HG02970 (cell line): ENCODE results near the gene FOXJ1.

Experiments
- ATAC-seq: cut with Tn5 transposase; IDR thresholded peaks from one replicate; pipeline ENCODE4 v1.9.1; 2021; ENCODE audit warnings: mild to moderate bottlenecking, moderate library complexity, moderate number of reproducible peaks; ENCODE audit not compliant: unreplicated experiment, low FRiP score

The FOXJ1 gene

GRCh38 chr17:76097716-76098295 lies 43.2 kb downstream of the FOXJ1 start:
- no peak for ATAC-seq

DNA sequence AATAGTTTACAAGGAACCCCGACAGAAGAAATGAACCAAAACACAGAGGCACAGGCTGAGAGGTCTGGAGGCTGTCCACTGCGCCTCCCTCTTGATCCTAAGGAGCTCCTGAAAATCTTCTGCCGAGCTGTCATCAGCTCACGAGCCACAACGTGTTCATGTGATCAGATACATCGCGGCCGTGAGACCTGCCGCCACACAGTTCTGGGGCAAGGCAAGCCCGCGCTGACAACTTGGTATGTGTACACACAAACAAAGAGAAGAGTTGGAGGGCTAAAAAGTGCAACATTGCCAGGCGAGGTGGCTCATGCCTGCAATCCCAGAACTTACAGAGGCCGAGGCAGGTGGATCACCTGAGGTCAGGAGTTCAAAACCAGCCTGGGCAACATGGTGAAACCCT lies 45.1 kb downstream of the FOXJ1 start:
- ATAC-seq: no peak

DNA sequence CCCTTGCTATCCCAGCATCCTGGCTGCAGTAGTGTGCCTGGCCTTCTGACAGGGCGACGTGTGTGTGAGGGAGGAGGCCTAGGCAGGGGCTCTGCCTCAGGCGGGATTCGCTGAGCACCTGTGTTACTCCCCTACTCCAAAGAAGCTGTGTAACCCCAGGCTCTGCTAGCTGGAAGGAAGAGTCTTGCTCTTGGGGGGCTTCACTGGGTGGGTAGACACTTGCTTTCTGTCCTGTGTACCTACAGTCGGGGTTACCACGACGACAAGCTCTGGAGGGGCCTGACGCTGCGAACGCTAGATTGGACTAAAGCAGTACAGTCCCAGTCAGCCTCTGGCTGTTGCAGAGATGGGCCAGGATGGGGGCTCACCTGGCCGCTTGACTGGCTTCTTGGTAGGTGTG lies 47.0 kb downstream of the FOXJ1 start:
- ATAC-seq: no peak

GRCh38 chr17:76092526-76093413 lies 48.3 kb downstream of the FOXJ1 start:
- ATAC-seq: no peak

DNA sequence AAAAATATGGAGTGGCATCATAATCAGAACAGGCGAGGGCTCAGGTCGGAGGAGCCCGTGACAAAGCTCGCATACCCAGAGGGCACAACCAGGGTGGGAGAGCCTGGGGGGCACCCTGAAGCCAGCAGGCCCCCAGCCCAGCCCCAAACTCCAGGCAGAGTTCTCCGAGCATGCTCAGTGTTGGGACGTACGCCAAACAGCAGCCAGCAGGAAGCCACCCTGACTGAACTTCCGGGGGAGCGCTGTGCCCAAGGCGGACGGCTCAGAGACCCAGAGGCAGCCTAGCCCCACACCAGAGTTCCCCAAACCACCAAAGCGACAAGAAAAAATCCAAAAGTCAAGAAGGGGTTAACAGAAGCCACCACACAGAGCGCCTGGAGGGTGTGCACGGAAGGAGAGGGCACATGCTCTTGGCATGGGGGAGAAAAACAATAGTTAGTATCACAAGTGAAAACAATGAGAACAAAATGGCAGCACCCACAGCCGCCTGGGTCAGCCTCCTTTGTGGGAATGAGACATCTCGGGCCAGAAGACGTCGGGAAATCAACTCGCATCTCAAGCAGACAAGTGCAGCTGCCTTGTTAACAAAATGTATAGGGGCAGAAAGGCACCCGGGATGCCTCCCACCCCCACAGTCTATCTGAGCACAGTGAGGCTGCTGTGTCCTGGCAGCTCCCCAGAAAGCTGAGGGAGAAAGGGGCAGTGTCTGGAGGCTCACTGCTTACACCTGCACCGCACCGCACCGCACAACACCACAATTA lies 49.3 kb downstream of the FOXJ1 start:
- no peak for ATAC-seq

DNA sequence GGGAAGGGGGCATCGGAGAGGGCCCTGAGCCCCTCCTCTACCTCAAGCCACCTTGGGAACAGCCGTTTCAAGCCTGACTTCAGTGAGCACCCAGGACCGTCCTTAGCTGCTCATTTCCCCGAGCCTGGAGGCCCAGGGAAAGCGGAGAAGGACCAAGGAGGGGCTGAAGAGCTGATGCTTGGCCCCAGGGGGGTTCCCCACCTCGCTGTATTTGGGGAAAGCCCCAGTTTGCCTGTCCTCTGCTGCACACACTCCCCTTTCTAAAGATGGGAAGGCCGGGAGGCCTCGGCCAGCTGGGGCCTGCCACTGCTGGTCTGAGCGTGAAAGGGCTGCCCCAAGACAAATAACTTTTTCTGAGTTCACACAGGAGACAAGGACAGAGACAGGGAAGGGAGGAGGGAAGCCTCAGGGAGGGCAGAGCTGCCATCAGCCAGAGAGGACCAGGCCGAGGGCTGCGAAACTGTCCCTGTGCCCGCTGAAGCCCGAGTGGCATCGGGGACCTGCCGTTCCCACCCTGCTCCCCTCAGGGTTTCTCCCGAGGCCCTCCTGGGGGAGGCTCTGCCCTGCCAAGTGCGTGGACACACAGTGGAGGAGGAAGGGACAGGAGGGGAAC lies 50.4 kb downstream of the FOXJ1 start:
- ATAC-seq: no peak

GRCh38 chr17:76089680-76090516 lies 51.1 kb downstream of the FOXJ1 start:
- no peak for ATAC-seq

DNA sequence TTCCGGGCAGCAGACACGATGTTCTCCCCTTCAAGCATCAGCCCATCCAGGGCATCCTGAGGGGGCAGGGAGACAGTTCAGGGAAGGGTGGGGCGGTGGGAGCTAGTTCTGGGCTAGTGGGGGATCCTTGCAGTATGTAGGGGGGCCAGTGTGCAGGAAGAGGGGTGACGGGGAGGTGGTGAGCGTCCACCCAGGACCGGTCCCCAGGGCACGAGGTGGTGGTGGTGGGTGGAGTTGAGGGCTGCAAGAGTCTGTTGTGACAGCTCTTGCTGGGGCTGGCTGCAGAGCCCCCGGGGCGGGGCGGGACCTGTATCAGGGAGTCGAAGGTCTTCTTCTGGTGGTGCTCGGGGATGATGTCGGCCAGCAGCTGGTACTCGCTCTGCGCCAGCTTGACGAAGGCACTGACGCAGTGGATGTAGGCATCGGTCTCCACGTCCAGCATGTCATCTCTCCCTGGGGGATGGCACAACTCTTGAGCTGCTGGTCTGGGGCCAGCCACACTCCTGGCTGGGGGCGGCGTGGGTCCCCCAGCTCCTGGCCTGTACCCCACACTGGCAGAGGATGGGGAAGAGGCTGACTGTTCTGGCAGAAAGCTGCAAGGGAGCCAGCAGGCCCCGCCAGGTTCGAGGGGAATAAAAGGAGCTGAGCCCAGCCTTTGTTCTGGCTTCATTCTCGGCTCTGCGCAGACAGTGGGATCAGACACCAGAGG lies 52.0 kb downstream of the FOXJ1 start:
- no peak for ATAC-seq

DNA sequence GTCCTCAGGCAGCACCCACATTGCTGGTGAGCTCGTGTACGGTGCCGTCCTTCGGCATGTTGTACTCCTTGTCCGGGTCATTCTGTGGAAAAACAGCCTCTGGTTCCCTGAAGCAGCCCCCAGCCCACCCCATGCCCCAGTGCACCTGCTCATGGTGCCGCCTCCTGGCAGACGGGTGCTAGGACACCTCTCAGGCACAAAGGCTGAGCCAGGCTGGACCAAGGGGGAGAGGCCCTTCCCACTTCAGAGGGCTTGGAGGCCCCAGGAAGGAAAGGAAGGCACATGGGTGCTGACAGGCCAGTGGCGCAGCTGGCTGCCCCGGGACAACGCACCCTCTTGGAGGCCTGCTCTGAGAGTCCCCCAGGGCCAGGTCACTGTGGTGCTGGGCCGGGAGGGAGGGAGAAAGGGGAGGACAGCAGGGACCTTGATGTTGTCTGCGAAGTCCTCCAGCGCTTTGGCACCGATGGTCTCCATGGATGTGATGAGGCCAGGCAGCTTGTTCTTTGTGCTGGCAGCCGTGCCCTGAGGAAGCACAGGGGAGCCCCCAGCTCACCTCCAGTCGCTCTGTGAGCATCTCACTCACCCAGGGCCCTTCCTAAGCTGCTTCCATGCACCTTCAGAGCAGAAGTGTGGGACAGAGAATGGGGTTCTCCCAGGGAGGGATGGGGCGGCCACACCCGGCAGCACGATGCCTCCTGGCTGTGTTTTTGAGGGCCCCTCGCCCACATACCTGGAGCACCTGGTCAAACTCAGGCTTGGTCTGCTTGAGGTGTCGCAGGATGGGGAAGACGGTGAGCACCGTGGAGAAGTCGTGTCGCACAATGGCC lies 52.8 kb downstream of the FOXJ1 start:
- no peak for ATAC-seq

- ATAC-seq: no peak
These were observed 53.5 kb downstream of the FOXJ1 start for GRCh38 chr17:76087531-76087930.

DNA sequence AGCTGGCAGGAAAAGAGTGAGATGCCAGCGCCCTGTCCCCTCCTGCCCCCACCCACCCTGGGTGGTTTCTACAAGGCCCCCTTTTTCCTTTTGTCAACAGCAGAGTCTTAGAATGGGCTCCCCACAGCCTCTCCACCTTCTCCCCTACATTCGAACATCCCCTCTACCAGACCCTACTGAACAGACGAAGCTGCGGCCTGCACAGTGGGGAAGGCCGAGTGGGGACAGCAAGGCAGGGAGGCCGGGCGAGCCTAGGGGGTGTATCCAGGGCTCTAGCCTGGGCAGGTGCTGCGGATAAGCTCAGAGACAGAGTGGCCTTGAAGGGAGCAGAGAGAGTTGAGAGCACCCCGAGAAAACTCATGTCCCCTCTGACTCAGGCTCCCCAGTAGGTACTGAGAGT lies 54.7 kb downstream of the FOXJ1 start:
- ATAC-seq: no peak
